ENCODE measurements around the gene RNF141.

RNF141 gene

GRCh38 chr11:10476927-10477689, 63.9 kb downstream of the RNF141 start:
- H3K4me3 ChIP-seq (ENCODE audit: control insufficient read depth, low read depth, low read length) = no peak overlapping the region
- no peak for DNase-seq (ENCODE audit: low read depth)
- no peak for TF ChIP-seq CTCF (conservative IDR thresholded peaks at IDR 0.05; ENCODE audit: control insufficient read depth, insufficient read depth, low read depth, low read length)

- DNase-seq (ENCODE audit: low read depth) = no peak
- no peak for TF ChIP-seq CTCF (conservative IDR thresholded peaks at IDR 0.05; ENCODE audit: control insufficient read depth, insufficient read depth, low read depth, low read length)
- no peak overlapping the region for H3K4me3 ChIP-seq (ENCODE audit: control insufficient read depth, low read depth, low read length)
Measured at GRCh38 chr11:10476342-10476741, 64.6 kb downstream of the RNF141 start.

GRCh38 chr11:10474551-10474950, 66.4 kb downstream of the RNF141 start:
- H3K4me3 ChIP-seq (ENCODE audit: control insufficient read depth, low read depth, low read length) = no peak overlapping the region
- DNase-seq (ENCODE audit: low read depth) = no peak
- no peak for TF ChIP-seq CTCF (conservative IDR thresholded peaks at IDR 0.05; ENCODE audit: control insufficient read depth, insufficient read depth, low read depth, low read length)

- DNase-seq (ENCODE audit: low read depth) = no peak
- H3K4me3 ChIP-seq (ENCODE audit: control insufficient read depth, low read depth, low read length) = no peak overlapping the region
- TF ChIP-seq CTCF (conservative IDR thresholded peaks at IDR 0.05; ENCODE audit: control insufficient read depth, insufficient read depth, low read depth, low read length) = no peak
Measured at GRCh38 chr11:10473371-10473770, 67.6 kb downstream of the RNF141 start.

GRCh38 chr11:10462746-10463300, 78.2 kb downstream of the RNF141 start:
- TF ChIP-seq CTCF (conservative IDR thresholded peaks at IDR 0.05; ENCODE audit: control insufficient read depth, insufficient read depth, low read depth, low read length) = no peak
- no peak for DNase-seq (ENCODE audit: low read depth)
- H3K4me3 ChIP-seq (ENCODE audit: control insufficient read depth, low read depth, low read length) = no peak overlapping the region
